H1 (cell line): Measurements from ENCODE around the gene ENPP1.

Experiments
- GABPA ChIP-seq: IDR thresholded peaks from 2 replicates; pipeline ENCODE4 v1.6.1; 2011; ENCODE audit warnings: mild to moderate bottlenecking, low read length, moderate library complexity, borderline replicate concordance; ENCODE audit not compliant: insufficient read depth
- PHF8 ChIP-seq: fragments of 200-600 bp; sonication (generic); conservative IDR thresholded peaks from 2 replicates; pipeline ENCODE4 v1.7.1; 2012; ENCODE audit warnings: low read depth, mild to moderate bottlenecking, inconsistent platforms, low read length, moderate library complexity
- POLR2AphosphoS5 ChIP-seq: IDR thresholded peaks from 2 replicates; pipeline ENCODE4 v1.6.1; 2011; ENCODE audit warnings: low read depth, low read length
- TEAD4 ChIP-seq: IDR thresholded peaks from 2 replicates; pipeline ENCODE4 v1.6.1; 2012; ENCODE audit warnings: low read depth, low read length, inconsistent platforms, mixed read lengths
- TF ChIP-seq, protein P1 (sequence below): IDR thresholded peaks from 2 replicates; pipeline ENCODE4 v1.6.1; 2012; ENCODE audit warnings: inconsistent platforms
- TF ChIP-seq, protein P2 (sequence below), 3 experiments: IDR thresholded peaks; 1 replicate in 2 of 3; 2 replicates in 1 of 3; pipeline versions ENCODE4 v1.5.1 to v1.6.1; 2011; ENCODE audit warnings: low read length in 3 of 3, mild to moderate bottlenecking in 3 of 3, inconsistent platforms in 2 of 3, low read depth in 1 of 3, moderate library complexity in 1 of 3; ENCODE audit not compliant: insufficient read depth in 1 of 3; ENCODE audit errors: control extremely low read depth in 1 of 3

DNA sequence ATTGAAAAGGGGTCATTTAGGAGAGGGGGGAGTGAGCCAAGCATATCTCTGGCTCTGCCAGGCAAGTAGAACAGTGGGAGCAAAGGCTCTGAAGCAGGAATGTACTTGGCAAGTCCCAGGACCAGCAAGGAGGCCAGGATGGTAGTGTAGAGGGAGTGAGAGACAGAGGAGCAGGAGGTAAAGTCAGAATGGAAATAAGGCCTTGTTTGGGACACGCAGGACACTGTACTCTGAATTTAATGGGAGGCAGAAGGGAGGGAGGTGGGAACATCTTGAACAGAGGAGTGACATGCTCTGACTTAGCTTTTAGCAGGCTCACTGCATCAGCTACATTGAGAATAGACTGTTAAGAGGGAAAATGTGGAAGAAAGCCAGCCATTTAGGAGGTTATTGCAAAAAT lies 37.0 kb upstream of the ENPP1 start:
- no peak for TF ChIP-seq POLR2AphosphoS5
- TF ChIP-seq, protein P1, sequence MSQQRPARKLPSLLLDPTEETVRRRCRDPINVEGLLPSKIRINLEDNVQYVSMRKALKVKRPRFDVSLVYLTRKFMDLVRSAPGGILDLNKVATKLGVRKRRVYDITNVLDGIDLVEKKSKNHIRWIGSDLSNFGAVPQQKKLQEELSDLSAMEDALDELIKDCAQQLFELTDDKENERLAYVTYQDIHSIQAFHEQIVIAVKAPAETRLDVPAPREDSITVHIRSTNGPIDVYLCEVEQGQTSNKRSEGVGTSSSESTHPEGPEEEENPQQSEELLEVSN: no peak
- TF ChIP-seq, protein P2, sequence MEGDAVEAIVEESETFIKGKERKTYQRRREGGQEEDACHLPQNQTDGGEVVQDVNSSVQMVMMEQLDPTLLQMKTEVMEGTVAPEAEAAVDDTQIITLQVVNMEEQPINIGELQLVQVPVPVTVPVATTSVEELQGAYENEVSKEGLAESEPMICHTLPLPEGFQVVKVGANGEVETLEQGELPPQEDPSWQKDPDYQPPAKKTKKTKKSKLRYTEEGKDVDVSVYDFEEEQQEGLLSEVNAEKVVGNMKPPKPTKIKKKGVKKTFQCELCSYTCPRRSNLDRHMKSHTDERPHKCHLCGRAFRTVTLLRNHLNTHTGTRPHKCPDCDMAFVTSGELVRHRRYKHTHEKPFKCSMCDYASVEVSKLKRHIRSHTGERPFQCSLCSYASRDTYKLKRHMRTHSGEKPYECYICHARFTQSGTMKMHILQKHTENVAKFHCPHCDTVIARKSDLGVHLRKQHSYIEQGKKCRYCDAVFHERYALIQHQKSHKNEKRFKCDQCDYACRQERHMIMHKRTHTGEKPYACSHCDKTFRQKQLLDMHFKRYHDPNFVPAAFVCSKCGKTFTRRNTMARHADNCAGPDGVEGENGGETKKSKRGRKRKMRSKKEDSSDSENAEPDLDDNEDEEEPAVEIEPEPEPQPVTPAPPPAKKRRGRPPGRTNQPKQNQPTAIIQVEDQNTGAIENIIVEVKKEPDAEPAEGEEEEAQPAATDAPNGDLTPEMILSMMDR (IDR thresholded peaks at IDR 0.05; ENCODE audit: control extremely low read depth in 1 of 3, insufficient read depth in 1 of 3, low read depth in 1 of 3, low read length in 3 of 3): no peak
- no peak for TF ChIP-seq GABPA
- no peak for TF ChIP-seq TEAD4
- no peak for TF ChIP-seq PHF8
